Stimulated activated CD4-positive, alpha-beta T cell treated with anti-CD3 and anti-CD28 coated beads, Interleukin-15, amount 100 ng/mL, for 1 hour (primary cell): ENCODE measurements around the gene PFDN2.

Experiments used
- DNase-seq, 2 donors: peaks; one replicate each; pipeline ENCODE4 v3.0.0-alpha.2; 2020; ENCODE audit warnings: low read depth in 1 of 2, low spot score in 1 of 2

PFDN2 gene

GRCh38 chr1:161100556-161100955, 17.3 kb downstream of the PFDN2 start:
- no peak for DNase-seq

- no peak for DNase-seq
Measured at GRCh38 chr1:161099090-161099802, 18.6 kb downstream of the PFDN2 start.

DNA sequence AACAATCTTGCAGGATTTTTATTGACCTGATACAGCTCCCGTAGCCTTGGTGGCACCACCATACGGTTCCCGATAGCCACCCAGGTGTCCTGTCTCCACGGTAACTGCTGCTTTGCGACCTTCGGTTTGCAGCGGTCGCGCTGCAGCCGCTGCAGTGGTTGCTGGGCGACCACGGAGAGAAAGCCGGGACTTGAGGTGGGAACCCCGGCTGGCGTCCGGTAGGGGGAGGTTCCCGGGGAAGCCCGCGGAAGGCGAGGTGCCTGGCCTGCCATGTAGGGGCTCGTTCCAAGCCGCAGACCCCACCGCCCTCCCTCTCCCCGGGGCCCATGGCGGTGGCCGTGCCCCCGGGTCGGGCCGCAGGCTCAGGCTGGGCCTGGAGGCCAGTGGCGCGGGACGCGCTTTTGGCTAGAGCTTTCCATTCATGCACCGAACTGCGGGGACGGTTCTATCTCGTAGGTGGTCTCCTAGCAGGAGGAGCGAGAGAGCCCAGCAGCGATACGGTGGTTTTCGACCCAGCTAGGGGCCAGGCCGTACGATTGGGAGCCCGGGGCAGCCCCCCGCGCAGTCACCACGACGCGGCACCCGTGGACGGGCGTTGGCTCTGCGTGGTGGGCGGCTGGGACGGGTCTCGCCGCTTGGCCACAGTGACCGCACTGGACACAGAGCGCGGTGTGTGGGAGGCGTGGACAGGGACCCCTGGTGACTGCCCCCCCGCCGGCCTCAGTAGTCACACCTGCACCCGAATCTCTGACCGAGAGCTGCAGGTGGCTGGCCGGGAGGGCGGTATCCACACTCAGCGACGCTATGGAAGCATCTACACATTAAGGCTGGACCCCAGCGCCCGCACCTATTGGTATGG, 19.4 kb downstream of the PFDN2 start, which contains the start of gene KLHDC9:
TSS of gene KLHDC9 (plus strand) at position 152 of the 859 bp plus-strand sequence. CDS start at position 327, 175 bp downstream.
- peak; percentile 36 for DNase-seq

DNA sequence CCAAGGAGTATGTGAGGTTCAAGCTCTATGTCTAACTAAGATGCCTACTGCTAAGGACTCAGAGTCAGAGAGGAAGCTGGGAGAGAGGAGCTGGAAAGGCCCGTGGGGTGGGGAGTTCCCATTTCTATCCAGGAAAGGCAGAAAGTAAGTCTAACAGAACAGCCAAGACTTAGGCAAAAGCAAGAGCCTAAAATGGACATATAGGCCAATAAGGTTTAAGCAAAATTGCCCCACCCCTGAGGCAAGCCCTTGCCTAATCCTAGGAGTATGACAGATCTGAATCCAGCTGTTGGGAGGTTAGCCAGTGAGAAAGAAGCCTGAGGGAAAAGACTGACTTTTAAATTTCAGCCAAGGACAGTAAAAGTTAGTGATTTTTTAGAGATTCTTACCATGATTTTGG, 21.3 kb downstream of the PFDN2 start:
- no peak for DNase-seq

DNA sequence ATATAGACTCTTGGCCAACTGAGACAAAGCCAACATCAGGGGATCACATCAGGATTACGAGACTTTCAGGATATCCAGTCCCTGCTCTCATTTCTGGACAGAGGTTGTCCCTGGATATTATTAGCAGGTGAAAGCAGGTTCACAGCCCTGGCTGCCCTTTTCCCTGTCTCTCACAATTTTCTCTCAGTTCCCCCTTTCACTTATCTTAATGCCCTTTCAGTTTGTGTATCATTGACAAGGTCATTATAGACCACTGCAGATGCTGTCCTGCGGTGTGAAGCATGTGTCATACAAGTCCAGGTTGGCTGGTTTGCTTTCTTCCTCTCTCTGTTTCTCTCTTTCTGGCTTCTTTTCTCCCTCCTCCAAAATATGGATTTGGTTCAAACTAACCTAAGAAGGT, 21.8 kb downstream of the PFDN2 start:
- no peak for DNase-seq

GRCh38 chr1:161095230-161095629, 22.6 kb downstream of the PFDN2 start:
- DNase-seq: no peak

- DNase-seq: no peak
Measured at GRCh38 chr1:161094481-161094880, 23.4 kb downstream of the PFDN2 start.

GRCh38 chr1:161092621-161093028, 25.2 kb downstream of the PFDN2 start:
- peak in 1 of 2 donors; percentile 43 for DNase-seq

GRCh38 chr1:161091796-161092507, 25.9 kb downstream of the PFDN2 start:
- no peak for DNase-seq

DNA sequence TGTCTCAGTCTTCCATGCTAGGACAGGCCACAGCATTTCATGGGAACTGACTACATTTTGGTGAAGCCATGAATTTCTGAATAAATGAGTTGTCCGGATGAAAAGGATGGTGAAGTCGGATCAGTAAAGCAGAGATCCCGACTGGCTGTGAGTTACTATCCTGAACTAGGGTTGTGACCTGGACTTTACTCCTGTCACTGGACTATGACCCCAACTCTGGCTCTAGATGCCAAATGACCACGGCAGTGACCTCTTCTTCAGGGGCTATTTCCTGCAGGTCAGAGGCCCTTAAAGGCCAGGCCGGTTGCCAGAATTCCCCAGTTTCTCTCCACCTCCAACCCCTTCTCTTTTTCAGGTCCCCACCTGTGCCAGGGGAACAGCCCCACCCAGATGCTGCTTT, 26.7 kb downstream of the PFDN2 start:
- no peak for DNase-seq

GRCh38 chr1:161090617-161091016, 27.2 kb downstream of the PFDN2 start:
- DNase-seq: no peak

- no peak for DNase-seq
Measured at GRCh38 chr1:161089938-161090337, 27.9 kb downstream of the PFDN2 start.

- DNase-seq: no peak
Measured at GRCh38 chr1:161089251-161089924, 28.4 kb downstream of the PFDN2 start, which contains the start of gene NECTIN4. TSS of gene NECTIN4 (minus strand) at chr1:161089558. CDS start at chr1:161089296, 262 bp downstream.

- no peak for DNase-seq
Measured at GRCh38 chr1:161088587-161089110, 29.2 kb downstream of the PFDN2 start.

- no peak for DNase-seq
Measured at GRCh38 chr1:161086457-161086856, 31.4 kb downstream of the PFDN2 start.

DNA sequence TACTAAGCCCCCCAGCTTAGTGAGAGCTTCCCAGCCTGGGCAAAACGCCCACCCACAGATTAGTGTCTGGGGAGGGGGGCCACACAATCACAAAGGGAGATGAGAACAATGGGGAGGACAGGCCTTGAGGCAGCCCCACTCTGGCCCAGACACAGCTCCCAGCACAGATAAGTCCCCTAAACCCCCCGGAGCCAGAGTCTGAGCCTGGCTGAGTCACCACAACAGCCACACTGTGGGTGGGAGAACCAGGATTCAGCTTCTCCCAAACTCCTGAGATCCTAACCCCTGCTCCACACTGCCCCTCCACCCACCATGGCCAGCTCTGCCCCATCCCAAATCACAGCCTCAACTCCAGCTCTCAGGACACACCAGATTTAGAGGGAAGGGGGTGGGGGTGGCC, 32.7 kb downstream of the PFDN2 start:
- no peak for DNase-seq

DNA sequence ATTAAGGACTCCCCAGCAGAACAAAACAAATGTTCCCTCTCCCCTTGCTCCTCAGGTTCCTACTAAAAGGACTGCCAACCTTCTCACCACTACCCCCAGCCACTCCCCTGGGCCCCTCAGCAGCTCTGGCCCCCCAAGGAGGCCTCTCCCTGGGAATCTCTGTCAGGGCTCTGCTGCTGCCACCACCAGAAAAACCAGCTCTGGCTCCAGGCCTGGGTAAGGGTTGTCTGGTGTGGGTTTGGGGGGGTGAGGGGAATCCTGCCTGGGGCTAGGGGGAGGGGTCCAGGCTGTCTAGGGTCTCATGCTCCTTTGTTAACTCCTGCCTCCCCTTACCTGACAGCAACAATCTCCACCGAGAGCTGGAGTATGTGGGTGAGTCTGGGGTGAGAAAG, 33.2 kb downstream of the PFDN2 start:
- no peak for DNase-seq

- DNase-seq: no peak
Measured at GRCh38 chr1:161083748-161084596, 33.9 kb downstream of the PFDN2 start.

DNA sequence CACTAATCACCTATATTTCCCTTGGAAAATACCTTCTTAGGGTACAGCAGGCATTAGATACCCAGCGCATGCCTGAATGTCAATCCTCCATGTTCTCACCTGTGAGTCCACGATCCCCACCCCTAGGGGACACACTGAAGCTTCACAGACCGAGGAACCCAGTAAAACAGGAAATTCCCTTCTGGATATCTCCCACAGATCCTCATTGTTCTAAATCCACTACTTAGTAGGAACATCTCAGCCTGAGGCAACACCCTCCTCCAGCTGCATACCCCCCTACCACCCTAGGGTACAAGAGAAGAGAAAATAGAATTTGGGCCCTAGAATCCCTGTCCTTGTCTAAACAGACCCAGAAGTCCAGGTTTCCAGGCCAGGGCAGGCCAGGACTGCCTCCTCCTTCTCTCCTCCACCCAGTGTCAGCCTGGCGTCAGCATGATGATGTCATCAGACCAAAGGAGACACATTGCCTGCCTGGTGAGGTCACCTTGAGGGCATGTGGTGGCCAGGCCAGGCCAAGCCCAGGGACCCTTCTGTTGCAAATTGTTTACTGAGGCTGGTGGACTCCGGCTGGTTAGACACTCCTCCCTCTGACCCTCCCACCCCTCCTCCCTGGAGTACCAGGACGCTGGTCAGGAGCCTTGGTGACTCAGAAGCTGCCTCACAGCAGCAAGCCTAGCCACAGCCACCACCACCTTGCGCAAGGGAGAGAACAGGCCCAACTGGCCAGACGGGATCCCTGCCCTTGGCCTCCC, 34.7 kb downstream of the PFDN2 start:
- no peak for DNase-seq
